ENCODE measurements around the gene SUN5.
"Not testable (repeated sequence)": the region's sequence is repeated elsewhere in the genome, so short reads cannot be mapped to it uniquely, and the experiment has no call there.

The SUN5 gene

GRCh38 chr20:32965581-32966373 lies 38.5 kb downstream of the SUN5 start:
- peaks cover 4% of the 10 kb centered on the region for H3K4me1 ChIP-seq (ENCODE audit: control insufficient read depth, insufficient read depth, low read length, poor library complexity, severe bottlenecking)
- H3K27ac ChIP-seq (ENCODE audit: low read depth, low read length, severe bottlenecking), result no peak overlapping the region
- no peaks in the 10 kb centered on the region for H3K9me3 ChIP-seq (ENCODE audit: control insufficient read depth, low read length)
- no peaks in the 10 kb centered on the region for H3K36me3 ChIP-seq (ENCODE audit: control insufficient read depth, insufficient read depth, low read length)
- no peak overlapping the region for H3K4me3 ChIP-seq (ENCODE audit: extremely low read depth, insufficient read depth, low read length, poor library complexity, severe bottlenecking)
- WGBS, 2 experiments (ENCODE audit: insufficient coverage in 2 of 2), result 86 to 88% methylated on average over 9 to 11 of the region's 12 CpGs

- Histone ChIP-seq H3K4me3 (ENCODE audit: extremely low read depth, insufficient read depth, low read length, poor library complexity, severe bottlenecking) (no peak overlapping the region), H3K9me3 (ENCODE audit: control insufficient read depth, low read length) (no peaks in the 10 kb centered on the region), H3K4me1 (ENCODE audit: control insufficient read depth, insufficient read depth, low read length, poor library complexity, severe bottlenecking) (peaks cover 4% of the 10 kb centered on the region), H3K27ac (ENCODE audit: low read depth, low read length, severe bottlenecking) (no peak overlapping the region), H3K36me3 (ENCODE audit: control insufficient read depth, insufficient read depth, low read length) (no peaks in the 10 kb centered on the region)
- WGBS, 2 experiments (ENCODE audit: insufficient coverage in 2 of 2), result 87 to 96% methylated on average over 6 to 8 of the region's 8 CpGs
These were observed 39.1 kb downstream of the SUN5 start for GRCh38 chr20:32965115-32965514.

GRCh38 chr20:32964575-32964974 lies 39.7 kb downstream of the SUN5 start:
- Histone ChIP-seq H3K36me3 (ENCODE audit: control insufficient read depth, insufficient read depth, low read length) (no peaks in the 10 kb centered on the region), H3K4me1 (ENCODE audit: control insufficient read depth, insufficient read depth, low read length, poor library complexity, severe bottlenecking) (no peaks in the 10 kb centered on the region), H3K27ac (ENCODE audit: low read depth, low read length, severe bottlenecking) (no peak overlapping the region), H3K9me3 (ENCODE audit: control insufficient read depth, low read length) (no peaks in the 10 kb centered on the region), H3K4me3 (ENCODE audit: extremely low read depth, insufficient read depth, low read length, poor library complexity, severe bottlenecking) (no peak overlapping the region)
- 89 to 98% methylated on average over 5 to 6 of the region's 6 CpGs for WGBS, 2 experiments (ENCODE audit: insufficient coverage in 2 of 2)

- Histone ChIP-seq H3K36me3 (ENCODE audit: control insufficient read depth, insufficient read depth, low read length) (no peaks in the 10 kb centered on the region), H3K27ac (ENCODE audit: low read depth, low read length, severe bottlenecking) (no peak overlapping the region), H3K4me3 (ENCODE audit: extremely low read depth, insufficient read depth, low read length, poor library complexity, severe bottlenecking) (no peak overlapping the region), H3K4me1 (ENCODE audit: control insufficient read depth, insufficient read depth, low read length, poor library complexity, severe bottlenecking) (no peaks in the 10 kb centered on the region), H3K9me3 (ENCODE audit: control insufficient read depth, low read length) (no peaks in the 10 kb centered on the region)
- WGBS, 2 experiments (ENCODE audit: insufficient coverage in 2 of 2), result 100% methylated on average over 1 to 2 of the region's 5 CpGs
These were observed 41.1 kb downstream of the SUN5 start for GRCh38 chr20:32963176-32963575.

GRCh38 chr20:32962646-32963045 lies 41.6 kb downstream of the SUN5 start:
- not testable (repeated sequence) for H3K9me3 ChIP-seq (ENCODE audit: control insufficient read depth, low read length); H3K36me3 ChIP-seq (ENCODE audit: control insufficient read depth, insufficient read depth, low read length); H3K27ac ChIP-seq (ENCODE audit: low read depth, low read length, severe bottlenecking); H3K4me3 ChIP-seq (ENCODE audit: extremely low read depth, insufficient read depth, low read length, poor library complexity, severe bottlenecking); H3K4me1 ChIP-seq (ENCODE audit: control insufficient read depth, insufficient read depth, low read length, poor library complexity, severe bottlenecking)
- 92% methylated on average over 10 to 11 of the region's 11 CpGs for WGBS, 2 experiments (ENCODE audit: insufficient coverage in 2 of 2)

DNA sequence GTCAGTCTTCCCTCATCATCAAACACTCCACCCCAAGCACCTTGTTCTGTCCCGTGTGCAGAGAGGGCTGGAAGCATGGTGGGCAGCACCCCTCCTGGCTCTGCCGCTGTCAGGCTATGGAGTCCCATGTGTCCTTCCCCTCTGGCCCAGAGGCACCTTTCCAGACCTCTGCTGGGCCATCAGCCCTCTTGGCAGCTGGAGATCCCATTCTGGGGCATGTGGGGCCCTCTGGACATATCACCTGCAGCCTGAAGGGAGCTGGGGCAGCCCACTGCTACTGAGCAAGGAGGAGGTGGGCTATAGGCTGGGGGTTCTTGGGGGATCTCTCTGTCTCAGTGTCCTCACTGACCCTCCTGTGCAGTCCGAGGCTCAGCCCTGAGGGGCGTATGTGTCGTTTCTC lies 42.2 kb downstream of the SUN5 start:
- Histone ChIP-seq H3K4me3 (ENCODE audit: extremely low read depth, insufficient read depth, low read length, poor library complexity, severe bottlenecking) (no peak overlapping the region), H3K9me3 (ENCODE audit: control insufficient read depth, low read length) (peaks cover 2% of the 10 kb centered on the region), H3K36me3 (ENCODE audit: control insufficient read depth, insufficient read depth, low read length) (no peaks in the 10 kb centered on the region), H3K27ac (ENCODE audit: low read depth, low read length, severe bottlenecking) (no peak overlapping the region), H3K4me1 (ENCODE audit: control insufficient read depth, insufficient read depth, low read length, poor library complexity, severe bottlenecking) (no peaks in the 10 kb centered on the region)
- WGBS, 2 experiments (ENCODE audit: insufficient coverage in 2 of 2), result 82 to 93% methylated on average over 2 to 3 of the region's 5 CpGs

- no peaks in the 10 kb centered on the region for H3K36me3 ChIP-seq (ENCODE audit: control insufficient read depth, insufficient read depth, low read length)
- peaks cover 2% of the 10 kb centered on the region for H3K9me3 ChIP-seq (ENCODE audit: control insufficient read depth, low read length)
- WGBS, 2 experiments (ENCODE audit: insufficient coverage in 2 of 2), result 89 to 90% methylated on average over 23 to 28 of the region's 28 CpGs
- no peak overlapping the region for H3K4me3 ChIP-seq (ENCODE audit: extremely low read depth, insufficient read depth, low read length, poor library complexity, severe bottlenecking)
- no peaks in the 10 kb centered on the region for H3K4me1 ChIP-seq (ENCODE audit: control insufficient read depth, insufficient read depth, low read length, poor library complexity, severe bottlenecking)
- H3K27ac ChIP-seq (ENCODE audit: low read depth, low read length, severe bottlenecking), result no peak overlapping the region
These were observed 43.1 kb downstream of the SUN5 start for GRCh38 chr20:32960849-32961731.

- H3K27ac ChIP-seq (ENCODE audit: low read depth, low read length, severe bottlenecking), result no peak overlapping the region
These were observed 44.1 kb downstream of the SUN5 start for GRCh38 chr20:32960222-32960518.

DNA sequence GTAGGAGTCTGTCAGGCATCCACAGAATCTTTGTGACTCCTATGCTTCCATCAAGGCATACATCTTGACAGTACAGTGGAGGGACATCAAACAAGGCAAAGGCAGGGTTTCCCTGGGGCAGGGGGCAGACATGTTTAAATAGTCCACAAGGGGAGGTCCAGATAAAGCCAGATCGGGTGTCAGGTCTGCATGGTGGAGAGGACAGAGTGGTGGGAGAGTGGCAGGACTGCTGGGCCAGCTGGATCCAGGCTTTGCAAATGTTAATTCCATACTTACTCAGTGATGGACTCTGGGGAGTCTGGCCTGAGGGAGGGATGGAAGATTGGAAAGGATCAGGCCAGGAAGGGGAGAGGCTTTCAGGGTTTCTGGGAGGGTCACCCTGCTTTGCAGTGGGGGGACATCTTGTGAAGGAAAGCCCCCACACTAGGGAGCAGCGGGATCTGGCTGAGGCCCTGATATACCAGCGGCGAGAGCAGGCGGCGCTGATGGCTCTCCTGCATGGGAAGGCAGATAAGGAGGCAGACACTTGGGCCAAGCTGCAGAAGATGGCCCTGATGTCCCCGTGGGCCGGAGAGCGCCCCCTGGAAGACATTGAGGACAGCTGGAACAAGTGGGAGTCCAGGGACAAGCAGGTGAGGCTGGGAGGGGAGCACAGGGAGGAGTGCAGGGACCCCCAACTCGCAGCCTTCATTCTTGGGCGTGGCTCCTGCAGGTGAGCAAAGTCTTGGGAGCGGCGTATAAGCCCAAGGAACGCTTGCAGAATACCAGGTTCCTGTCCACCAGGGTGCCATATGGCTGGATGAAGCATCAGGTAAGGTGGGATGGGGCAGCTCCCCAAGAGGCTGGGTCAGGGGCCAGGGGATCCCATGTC lies 44.6 kb downstream of the SUN5 start:
- Histone ChIP-seq H3K36me3 (ENCODE audit: control insufficient read depth, insufficient read depth, low read length) (no peaks in the 10 kb centered on the region), H3K9me3 (ENCODE audit: control insufficient read depth, low read length) (peaks cover 7% of the 10 kb centered on the region), H3K27ac (ENCODE audit: low read depth, low read length, severe bottlenecking) (no peak overlapping the region), H3K4me3 (ENCODE audit: extremely low read depth, insufficient read depth, low read length, poor library complexity, severe bottlenecking) (no peak overlapping the region), H3K4me1 (ENCODE audit: control insufficient read depth, insufficient read depth, low read length, poor library complexity, severe bottlenecking) (no peaks in the 10 kb centered on the region)
- WGBS, 2 experiments (ENCODE audit: insufficient coverage in 2 of 2), result 85 to 90% methylated on average over 11 to 14 of the region's 14 CpGs

More at GRCh38 chr20:32960222-32960518, 44.1 kb downstream of the SUN5 start:
- H3K4me1 ChIP-seq (ENCODE audit: control insufficient read depth, insufficient read depth, low read length, poor library complexity, severe bottlenecking), result no peaks in the 10 kb centered on the region
- peaks cover 3% of the 10 kb centered on the region for H3K9me3 ChIP-seq (ENCODE audit: control insufficient read depth, low read length)
- no peaks in the 10 kb centered on the region for H3K36me3 ChIP-seq (ENCODE audit: control insufficient read depth, insufficient read depth, low read length)
- H3K4me3 ChIP-seq (ENCODE audit: extremely low read depth, insufficient read depth, low read length, poor library complexity, severe bottlenecking), result no peak overlapping the region

GRCh38 chr20:32958574-32958973 lies 45.7 kb downstream of the SUN5 start:
- peaks cover 11% of the 10 kb centered on the region for H3K9me3 ChIP-seq (ENCODE audit: control insufficient read depth, low read length)
- H3K27ac ChIP-seq (ENCODE audit: low read depth, low read length, severe bottlenecking), result no peak overlapping the region
- no peaks in the 10 kb centered on the region for H3K4me1 ChIP-seq (ENCODE audit: control insufficient read depth, insufficient read depth, low read length, poor library complexity, severe bottlenecking)
- no peaks in the 10 kb centered on the region for H3K36me3 ChIP-seq (ENCODE audit: control insufficient read depth, insufficient read depth, low read length)
- no peak overlapping the region for H3K4me3 ChIP-seq (ENCODE audit: extremely low read depth, insufficient read depth, low read length, poor library complexity, severe bottlenecking)

Measured in mesodermal cell (in vitro differentiated cells).